Measurements from ENCODE around the gene SYT7. TPM values are rescaled to one million over a fixed set of nuclear protein-coding genes. Genes with fewer than 3 reads are reported as not detected.
"Not testable (repeated sequence)": the region's sequence is repeated elsewhere in the genome, so short reads cannot be mapped to it uniquely, and the experiment has no call there.

Gene SYT7
- total and polyA plus RNA-seq, 2 donors (not counting 1 experiment from before 2014, with no cell fraction given): not detected

- no peaks in the 10 kb centered on the region for H3K4me1 Mint-ChIP-seq
- Histone ChIP-seq H2AFZ (ENCODE audit: insufficient read depth, low read depth, low read length, poor library complexity, severe bottlenecking) (no peak overlapping the region), H3K79me2 (ENCODE audit: control insufficient read depth, insufficient read depth, low read length) (no peaks in the 10 kb centered on the region), H3K27me3 (replicated peaks in 1 of 4; ENCODE audit: control extremely low read depth in 1 of 4, control insufficient read depth in 3 of 4, insufficient read depth in 4 of 4, low read length in 3 of 4) (no peaks in the 10 kb centered on the region), H3K4me2 (replicated peaks; ENCODE audit: low read depth, low read length, poor library complexity, severe bottlenecking) (no peak overlapping the region), H3K9me3 (ENCODE audit: control extremely low read depth in 1 of 3, control insufficient read depth in 2 of 3, insufficient read depth in 1 of 3, low read length in 2 of 3) (peaks cover 0 to 7% (median 0%) of the 10 kb centered on the region in 3 donors), H3K9ac (ENCODE audit: low read length) (no peak overlapping the region), H3K36me3 (replicated peaks in 1 of 2; ENCODE audit: control extremely low read depth in 1 of 2, control insufficient read depth in 1 of 2, extremely low read depth in 1 of 2, insufficient read depth in 2 of 2, low read length in 1 of 2) (peaks cover 0 to 16% of the 10 kb centered on the region in 2 experiments), H3K4me1 (ENCODE audit: control insufficient read depth in 2 of 2, insufficient read depth in 2 of 2, low read length in 2 of 2) (no peaks in the 10 kb centered on the region), H4K20me1 (ENCODE audit: control insufficient read depth, insufficient read depth, low read length, poor library complexity, severe bottlenecking) (no peaks in the 10 kb centered on the region), H3K27ac (ENCODE audit: low read length in 2 of 2) (no peak overlapping the region), H3K4me3 (ENCODE audit: control extremely low read depth in 1 of 5, extremely low read depth in 1 of 5, insufficient read depth in 1 of 5, low read depth in 2 of 5, low read length in 4 of 5) (no peak overlapping the region)
- H3K27ac Mint-ChIP-seq: no peak overlapping the region
- no peaks in the 10 kb centered on the region for H3K9me3 Mint-ChIP-seq (ENCODE audit: insufficient read depth)
- TF ChIP-seq CTCF (IDR thresholded peaks at IDR 0.05) (no peak), EZH2 (IDR thresholded peaks at IDR 0.05; ENCODE audit: borderline replicate concordance, insufficient read depth, low read depth, low read length, poor library complexity, severe bottlenecking) (no peak)
- DNase-seq (no peak), ATAC-seq (ENCODE audit: low read depth) (no peak)
- no peaks in the 10 kb centered on the region for H3K27me3 Mint-ChIP-seq
- WGBS (ENCODE audit: insufficient coverage): 97% methylated on average over 3 of the region's 5 CpGs
- intact Hi-C loops (cut with micrococcal nuclease): no loop called here
- ChIA-PET CTCF (interaction anchor here (1.7 kb wide), 1 partner anchor 44 kb away, joined by 5 read pairs; no protein-coding TSS in a partner anchor), POLR2A (no interaction called here)
- H3K4me3 Mint-ChIP-seq: no peak overlapping the region
These were observed 108.6 kb downstream of the SYT7 start for GRCh38 chr11:61472282-61472681.

- no peak for TF ChIP-seq EZH2 (IDR thresholded peaks at IDR 0.05; ENCODE audit: borderline replicate concordance, insufficient read depth, low read depth, low read length, poor library complexity, severe bottlenecking)
- no peak for TF ChIP-seq CTCF (IDR thresholded peaks at IDR 0.05)
- Mint-ChIP-seq H3K4me1 (no peaks in the 10 kb centered on the region), H3K27me3 (no peaks in the 10 kb centered on the region), H3K27ac (no peak overlapping the region), H3K4me3 (no peak overlapping the region), H3K9me3 (ENCODE audit: insufficient read depth) (peaks cover 2% of the 10 kb centered on the region)
- CTCF ChIA-PET: interaction anchor here (1.2 to 2.1 kb wide), 2 partner anchors 10 to 22 kb away, joined by 3 to 11 read pairs; no protein-coding TSS in a partner anchor
- no peak overlapping the region for H3K4me2 ChIP-seq (replicated peaks; ENCODE audit: low read depth, low read length, poor library complexity, severe bottlenecking)
- peaks cover 0 to 23% of the 10 kb centered on the region in 2 experiments for H3K36me3 ChIP-seq (replicated peaks in 1 of 2; ENCODE audit: control extremely low read depth in 1 of 2, control insufficient read depth in 1 of 2, extremely low read depth in 1 of 2, insufficient read depth in 2 of 2, low read length in 1 of 2)
- no peak overlapping the region for H3K27ac ChIP-seq (ENCODE audit: low read length in 2 of 2)
- intact Hi-C loops (cut with micrococcal nuclease): no loop called here
- no peaks in the 10 kb centered on the region for H4K20me1 ChIP-seq (ENCODE audit: control insufficient read depth, insufficient read depth, low read length, poor library complexity, severe bottlenecking)
- POLR2A ChIA-PET: no interaction called here
- H2AFZ ChIP-seq (ENCODE audit: insufficient read depth, low read depth, low read length, poor library complexity, severe bottlenecking): no peak overlapping the region
- H3K9ac ChIP-seq (ENCODE audit: low read length): no peak overlapping the region
- H3K27me3 ChIP-seq (replicated peaks in 1 of 4; ENCODE audit: control extremely low read depth in 1 of 4, control insufficient read depth in 3 of 4, insufficient read depth in 4 of 4, low read length in 3 of 4): no peaks in the 10 kb centered on the region
- no peaks in the 10 kb centered on the region for H3K79me2 ChIP-seq (ENCODE audit: control insufficient read depth, insufficient read depth, low read length)
- peaks cover 0 to 14% (median 3%) of the 10 kb centered on the region in 3 donors for H3K9me3 ChIP-seq (ENCODE audit: control extremely low read depth in 1 of 3, control insufficient read depth in 2 of 3, insufficient read depth in 1 of 3, low read length in 2 of 3)
- no peak overlapping the region for H3K4me3 ChIP-seq (ENCODE audit: control extremely low read depth in 1 of 5, extremely low read depth in 1 of 5, insufficient read depth in 1 of 5, low read depth in 2 of 5, low read length in 4 of 5)
- no peaks in the 10 kb centered on the region for H3K4me1 ChIP-seq (ENCODE audit: control insufficient read depth in 2 of 2, insufficient read depth in 2 of 2, low read length in 2 of 2)
- ATAC-seq (ENCODE audit: low read depth): no peak
- 97% methylated on average over 6 of the region's 7 CpGs for WGBS (ENCODE audit: insufficient coverage)
- no peak for DNase-seq
These were observed 112.9 kb downstream of the SYT7 start for GRCh38 chr11:61468002-61468401.

- intact Hi-C loops (cut with micrococcal nuclease); H3K4me3 ChIP-seq (ENCODE audit: control extremely low read depth in 1 of 5, extremely low read depth in 1 of 5, insufficient read depth in 1 of 5, low read depth in 2 of 5, low read length in 4 of 5); DNase-seq; H3K4me2 ChIP-seq (replicated peaks; ENCODE audit: low read depth, low read length, poor library complexity, severe bottlenecking); H3K9ac ChIP-seq (ENCODE audit: low read length); POLR2A ChIA-PET; H2AFZ ChIP-seq (ENCODE audit: insufficient read depth, low read depth, low read length, poor library complexity, severe bottlenecking); H3K79me2 ChIP-seq (ENCODE audit: control insufficient read depth, insufficient read depth, low read length); H3K4me1 ChIP-seq (ENCODE audit: control insufficient read depth in 2 of 2, insufficient read depth in 2 of 2, low read length in 2 of 2); H3K9me3 Mint-ChIP-seq (ENCODE audit: insufficient read depth); ATAC-seq (ENCODE audit: low read depth); H3K4me3 Mint-ChIP-seq; H3K27me3 Mint-ChIP-seq; H4K20me1 ChIP-seq (ENCODE audit: control insufficient read depth, insufficient read depth, low read length, poor library complexity, severe bottlenecking); H3K27me3 ChIP-seq (replicated peaks in 1 of 4; ENCODE audit: control extremely low read depth in 1 of 4, control insufficient read depth in 3 of 4, insufficient read depth in 4 of 4, low read length in 3 of 4); H3K27ac ChIP-seq (ENCODE audit: low read length in 2 of 2); H3K4me1 Mint-ChIP-seq; H3K27ac Mint-ChIP-seq: not testable (repeated sequence)
- peaks cover 0 to 20% of the 10 kb centered on the region in 2 experiments for H3K36me3 ChIP-seq (replicated peaks in 1 of 2; ENCODE audit: control extremely low read depth in 1 of 2, control insufficient read depth in 1 of 2, extremely low read depth in 1 of 2, insufficient read depth in 2 of 2, low read length in 1 of 2)
- 76% methylated on average over 2 of the region's 6 CpGs for WGBS (ENCODE audit: insufficient coverage)
- CTCF ChIA-PET: interaction anchor here (1.2 kb wide), 1 partner anchor 22 kb away, joined by 3 read pairs; no protein-coding TSS in a partner anchor
- H3K9me3 ChIP-seq (ENCODE audit: control extremely low read depth in 1 of 3, control insufficient read depth in 2 of 3, insufficient read depth in 1 of 3, low read length in 2 of 3): peaks cover 0 to 14% (median 3%) of the 10 kb centered on the region in 3 donors
These were observed 113.3 kb downstream of the SYT7 start for GRCh38 chr11:61467602-61468001.
